Smooth muscle cell of bladder (primary cell): ENCODE measurements around the gene SMARCAL1. TPM values are rescaled to one million over a fixed set of nuclear protein-coding genes. Genes with fewer than 3 reads are reported as not detected.

Experiments used
- total RNA-seq: library from RNA; depleted of rRNA; stranded (reverse); fragments of >200 nt; gene quantifications from 2 replicates; pipeline ENCODE4 v1.2.3, GENCODE V29; 2014

The SMARCAL1 gene
- total RNA-seq, result 9.7 and 11.4 TPM in 2 replicates

DNA sequence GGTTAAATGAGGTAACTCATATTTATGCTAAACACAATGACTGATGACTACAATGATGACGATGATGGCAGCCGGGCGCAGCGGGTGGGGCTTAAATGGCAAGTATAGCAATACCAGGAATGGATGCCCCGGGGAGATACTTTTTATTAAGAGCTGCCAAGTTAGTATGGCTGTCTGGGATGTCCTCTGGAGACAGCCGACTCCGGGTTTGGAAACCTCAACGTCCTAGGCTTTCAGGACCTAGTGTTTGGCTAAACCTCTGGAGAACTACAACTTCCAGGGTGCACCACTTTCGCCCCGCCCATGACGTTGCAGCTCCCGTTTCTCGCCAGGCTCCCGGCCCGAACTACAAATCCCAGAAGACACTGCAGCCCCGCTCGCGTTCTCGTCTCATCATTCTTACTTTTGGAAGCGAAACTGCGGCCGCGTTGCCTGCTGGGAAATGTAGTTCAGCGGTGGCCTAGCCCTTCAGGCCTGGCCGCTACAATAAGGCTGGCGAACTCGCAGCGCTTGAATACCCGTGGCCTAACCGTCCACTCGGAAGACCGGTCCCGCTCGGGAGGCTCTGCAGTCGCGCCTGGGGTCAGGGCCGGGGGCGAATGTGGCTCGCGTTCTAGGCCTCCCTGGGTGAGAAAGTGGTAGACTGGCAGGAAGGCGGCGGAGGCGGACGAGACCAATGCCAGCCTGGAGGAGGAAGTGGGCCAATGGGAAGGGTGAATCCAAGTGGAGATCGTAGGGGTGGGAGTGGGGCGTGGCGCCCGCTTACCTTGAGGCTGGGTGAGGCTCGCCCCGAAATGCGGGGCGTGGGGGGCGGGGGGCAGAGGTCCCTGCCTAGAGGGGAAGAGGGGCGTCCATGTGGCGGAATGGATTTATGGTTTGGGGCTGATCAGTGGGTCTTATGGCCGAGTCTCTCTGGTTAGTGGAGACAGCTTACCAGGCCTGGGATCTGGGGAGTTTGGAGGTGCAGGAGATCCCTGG, at the start of gene SMARCAL1:
TSS of gene SMARCAL1 (plus strand) at position 463 of the 978 bp plus-strand sequence. CDS start 2,221 bp downstream, outside the sequence.

DNA sequence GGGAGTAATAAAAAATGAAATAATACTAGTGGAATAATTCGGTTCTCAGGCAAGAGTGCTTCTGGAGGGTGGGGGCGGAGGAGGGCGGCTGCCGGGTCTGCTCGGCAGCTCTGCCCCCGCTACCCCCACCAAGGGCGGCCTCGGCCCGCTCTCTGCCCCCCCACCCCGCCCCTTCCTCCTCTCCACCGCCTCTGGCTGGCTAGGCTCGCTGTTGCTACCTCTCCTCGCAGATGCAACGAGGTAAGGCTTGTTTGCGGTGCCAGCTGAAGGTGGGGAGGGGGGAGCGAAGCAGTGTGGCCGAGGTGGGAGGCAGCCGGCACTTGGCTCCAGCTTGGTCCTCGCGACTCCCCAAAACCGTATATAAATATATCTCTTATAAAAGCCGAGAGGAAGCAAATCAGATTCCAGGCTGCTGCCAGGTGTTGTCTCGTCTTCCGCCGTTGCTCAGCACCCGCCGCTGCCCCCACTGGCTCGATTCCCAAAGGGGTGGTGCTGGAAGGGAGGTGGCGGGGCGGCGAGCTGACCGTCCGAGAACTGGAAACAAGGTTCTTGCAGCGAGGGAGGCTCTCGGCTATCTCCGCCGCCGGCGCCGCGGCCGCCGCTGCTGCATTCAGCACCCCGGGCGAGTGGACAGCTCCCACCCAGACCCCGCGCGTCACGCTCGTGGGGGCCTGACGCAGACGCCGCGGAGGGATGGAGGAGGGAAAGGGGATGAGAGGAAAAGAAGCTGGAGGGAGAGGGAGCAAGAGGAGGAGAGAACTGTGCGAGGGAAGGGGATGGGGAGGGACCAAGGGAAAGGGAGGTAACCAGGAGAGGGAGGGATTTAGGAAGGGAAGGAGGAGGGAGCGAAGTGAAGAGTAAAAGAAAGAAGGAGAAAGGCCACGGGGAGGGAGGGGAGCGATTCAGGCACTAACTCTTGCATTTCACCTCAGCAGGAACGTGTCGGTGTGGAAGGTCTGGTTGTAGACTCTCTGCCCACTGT, 40.3 kb upstream of the SMARCAL1 start, which contains the start of gene MARCHF4:
TSS of gene MARCHF4 (minus strand) at position 763 of the 982 bp plus-strand sequence. CDS start 2,223 bp downstream, outside the sequence.

DNA sequence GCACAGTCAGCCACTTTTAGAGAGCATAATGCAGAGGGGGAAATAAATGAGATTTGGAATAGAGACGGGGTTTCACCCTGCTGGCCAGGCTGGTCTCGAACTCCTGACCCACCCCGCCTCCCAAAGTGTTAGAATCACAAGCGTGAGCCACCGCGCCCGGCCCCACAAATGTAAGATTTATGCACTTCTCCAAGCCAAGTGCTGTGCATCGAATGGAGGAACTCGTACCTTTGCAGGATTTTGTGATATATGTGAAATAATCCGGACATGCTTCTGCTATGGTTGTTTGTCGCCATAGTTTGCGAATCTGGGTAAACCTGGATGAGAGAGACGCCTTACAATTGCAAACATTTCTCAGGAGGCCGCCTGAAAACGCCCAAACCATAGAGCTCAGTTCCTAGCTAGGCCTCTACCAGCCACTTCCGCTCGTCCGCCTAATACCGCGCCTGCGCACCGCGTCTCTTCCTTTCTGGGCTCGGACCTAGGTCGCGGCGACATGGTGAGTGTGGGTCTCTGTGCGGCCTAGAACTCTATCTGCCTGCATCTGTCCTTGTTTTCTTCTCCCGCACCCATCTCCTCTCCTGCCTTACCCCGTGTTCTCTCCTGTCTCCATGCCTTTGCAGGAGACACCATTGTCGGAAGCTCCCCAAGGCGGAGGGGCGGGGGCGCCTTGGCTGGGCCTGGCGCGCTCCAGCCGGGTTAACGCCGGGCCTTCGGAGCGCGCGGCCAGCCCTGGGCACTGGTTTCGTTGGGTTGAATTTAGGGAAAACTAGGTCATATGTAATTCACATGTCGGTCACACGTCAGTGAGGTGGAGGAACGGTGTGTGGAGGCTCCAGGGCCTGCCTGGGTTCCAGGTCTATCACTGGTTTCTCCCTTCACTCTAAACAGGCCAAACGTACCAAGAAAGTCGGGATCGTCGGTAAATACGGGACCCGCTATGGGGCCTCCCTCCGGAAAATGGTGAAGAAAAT, 86.4 kb downstream of the SMARCAL1 start, which contains the start of gene RPL37A:
TSS of gene RPL37A (plus strand) at position 466 of the 974 bp plus-strand sequence. CDS start at position 497, 31 bp downstream.

Other genes starting within 250 kb of the SMARCAL1 start
- gene MARCHF4, start 40.0 kb upstream of the SMARCAL1 start, total RNA-seq, result 0.28 and 0.37 TPM in 2 replicates
- gene RPL37A, start 86.4 kb downstream of the SMARCAL1 start, total RNA-seq, result 4,723 and 4,862 TPM in 2 replicates
- 2.8 and 4.7 TPM in 2 replicates for gene IGFBP2, start 220.9 kb downstream of the SMARCAL1 start, total RNA-seq